ENCODE data around the gene C11orf54.
"Not testable (repeated sequence)": the region's sequence is repeated elsewhere in the genome, so short reads cannot be mapped to it uniquely, and the experiment has no call there.

Gene C11orf54

GRCh38 chr11:93767018-93767417, 25.5 kb downstream of the C11orf54 start:
- no peak for DNase-seq

GRCh38 chr11:93770160-93770559, 28.7 kb downstream of the C11orf54 start:
- no peak for DNase-seq

GRCh38 chr11:93772123-93772522, 30.7 kb downstream of the C11orf54 start:
- DNase-seq = no peak

- no peak for DNase-seq
Observed at GRCh38 chr11:93773045-93773477, 31.6 kb downstream of the C11orf54 start.

- DNase-seq = no peak
Observed at GRCh38 chr11:93773601-93774200, 32.2 kb downstream of the C11orf54 start.

- not testable (repeated sequence) for DNase-seq
Observed at GRCh38 chr11:93774560-93774959, 33.1 kb downstream of the C11orf54 start.

GRCh38 chr11:93775289-93775688, 33.8 kb downstream of the C11orf54 start:
- no peak for DNase-seq

- no peak for DNase-seq
Observed at GRCh38 chr11:93783362-93783761, 41.9 kb downstream of the C11orf54 start.

- no peak for DNase-seq
Observed at GRCh38 chr11:93783765-93784144, 42.3 kb downstream of the C11orf54 start.

GRCh38 chr11:93784145-93784934, 42.9 kb downstream of the C11orf54 start, which contains the start of gene MED17:
MED17 (plus strand) TSS chr11:93784282; CDS start chr11:93784514, 232 bp downstream.
- peak; percentile 87 to 88 for DNase-seq

- no peak for DNase-seq
Observed at GRCh38 chr11:93784935-93785360, 43.5 kb downstream of the C11orf54 start.

GRCh38 chr11:93791493-93791892, 50.0 kb downstream of the C11orf54 start:
- no peak for DNase-seq

- DNase-seq = no peak
Observed at GRCh38 chr11:93796441-93797231, 55.2 kb downstream of the C11orf54 start.

- DNase-seq = no peak
Observed at GRCh38 chr11:93801366-93801765, 59.9 kb downstream of the C11orf54 start.

- DNase-seq = no peak
Observed at GRCh38 chr11:93804879-93805278, 63.4 kb downstream of the C11orf54 start.

- DNase-seq = no peak
Observed at GRCh38 chr11:93807980-93808379, 66.5 kb downstream of the C11orf54 start.

- no peak for DNase-seq
Observed at GRCh38 chr11:93813974-93814373, 72.5 kb downstream of the C11orf54 start.
